Lung (tissue), 12 donors: ENCODE data around the gene TTC7B. TPM values are rescaled to one million over a fixed set of nuclear protein-coding genes. Genes with fewer than 3 reads are reported as not detected.

Experiments used
- ATAC-seq: fragments of 200-7000 bp; cut with Tn5 transposase; one replicate; pipeline ENCODE4 v1.9.1; 2020; ENCODE audit warnings: moderate number of reproducible peaks; ENCODE audit not compliant: insufficient read depth, low FRiP score
- DNase-seq, 3 donors: peaks; one replicate each; pipeline ENCODE4 v3.0.0-alpha.2; 2013 to 2017
- H3K27ac ChIP-seq, 2 donors: one replicate each; pipeline ENCODE4 v1.5.1; 2013; ENCODE audit warnings: mild to moderate bottlenecking in 2 of 2, moderate library complexity in 2 of 2, control low read depth in 1 of 2, inconsistent platforms in 1 of 2, low read depth in 1 of 2, low read length in 1 of 2
- H3K27me3 ChIP-seq, 3 donors: one replicate each; pipeline ENCODE4 v1.5.1; 2013; ENCODE audit warnings: low read length in 2 of 3; ENCODE audit not compliant: control insufficient read depth in 3 of 3, insufficient read depth in 3 of 3
- H3K36me3 ChIP-seq, 4 donors: one replicate each; pipeline ENCODE4 v1.5.1; 2013; ENCODE audit warnings: low read length in 4 of 4, mild to moderate bottlenecking in 1 of 4, moderate library complexity in 1 of 4; ENCODE audit not compliant: control insufficient read depth in 4 of 4, insufficient read depth in 4 of 4
- H3K4me1 ChIP-seq, 5 donors: one replicate each; pipeline ENCODE4 v1.5.1; 2013; ENCODE audit warnings: low read length in 5 of 5, mild to moderate bottlenecking in 2 of 5, moderate library complexity in 1 of 5; ENCODE audit not compliant: control insufficient read depth in 5 of 5, insufficient read depth in 5 of 5
- H3K4me3 ChIP-seq: one replicate; pipeline ENCODE4 v1.5.1; 2013; ENCODE audit warnings: mild to moderate bottlenecking, control low read depth, moderate library complexity
- H3K9ac ChIP-seq, 2 donors: one replicate each; pipeline ENCODE4 v1.5.1; 2013; ENCODE audit warnings: low read length in 2 of 2, control low read depth in 1 of 2; ENCODE audit not compliant: insufficient read depth in 1 of 2
- H3K9me3 ChIP-seq, 4 donors: one replicate each; pipeline ENCODE4 v1.5.1; 2013; ENCODE audit warnings: low read length in 3 of 4, mild to moderate bottlenecking in 1 of 4, moderate library complexity in 1 of 4; ENCODE audit not compliant: control insufficient read depth in 4 of 4, insufficient read depth in 3 of 4
- WGBS, 2 donors: extraction: QIAGEN DNeasy Blood & Tissue Kit; methylation state at CpG; one replicate each; pipeline ENCODE4 v1.1.7; 2013; 5-methylcytosine and 5-hydroxymethylcytosine counted together
- polyA plus RNA-seq, 2 donors: library from polyadenylated mRNA; stranded (reverse); fragments of 200-250 nt; gene quantifications; one replicate each; pipeline ENCODE4 v1.2.1, GENCODE V29; 2013
- total RNA-seq, 2 donors: library from RNA; depleted of rRNA in 1 of 2; stranded (reverse); fragments of >200 nt in 1 of 2; gene quantifications; one replicate each; pipeline ENCODE4 v1.2.1, GENCODE V29; 2014 to 2021
- TF ChIP-seq, protein P1 (sequence below): IDR thresholded peaks from 2 replicates; pipeline ENCODE4 v1.5.1; 2012; ENCODE audit warnings: mild to moderate bottlenecking; ENCODE audit errors: control extremely low read depth, extremely low read depth
- donor health status: control.
- donor health status: control.
- donor health status: Bipolar disorder and iron deficiency.
- donor health status: healthy.
- donor health status: DM: yes; HTN: yes; CAD: no.

The TTC7B gene
- total and polyA plus RNA-seq, 4 donors = 11.0 to 39.6 (median 23.0) TPM

DNA sequence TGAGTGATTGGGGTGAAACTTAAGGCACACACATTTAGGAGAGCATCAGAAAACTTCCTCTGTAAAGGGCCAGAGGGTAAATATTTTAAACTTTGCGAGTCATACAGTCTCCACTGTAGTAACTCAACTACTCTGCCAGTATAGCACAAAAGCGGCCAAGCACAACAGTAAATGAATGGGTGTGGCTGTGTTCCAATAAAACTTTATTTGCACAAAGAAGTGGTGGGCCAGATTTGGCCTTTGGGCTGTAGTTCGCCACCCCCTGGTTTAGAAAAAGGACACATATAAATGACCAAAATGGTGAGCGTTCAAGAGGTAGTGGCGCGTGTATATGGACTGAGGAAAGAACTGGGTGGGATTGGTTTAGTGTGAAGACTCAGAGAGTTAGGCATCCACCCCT is 309.5 kb downstream of the TTC7B start:
- H3K4me3 ChIP-seq = no peak overlapping the region
- H3K9ac ChIP-seq = no peak overlapping the region
- peaks cover 0 to 18% (median 0%) of the 10 kb centered on the region in 5 donors for H3K4me1 ChIP-seq
- TF ChIP-seq, protein P1, sequence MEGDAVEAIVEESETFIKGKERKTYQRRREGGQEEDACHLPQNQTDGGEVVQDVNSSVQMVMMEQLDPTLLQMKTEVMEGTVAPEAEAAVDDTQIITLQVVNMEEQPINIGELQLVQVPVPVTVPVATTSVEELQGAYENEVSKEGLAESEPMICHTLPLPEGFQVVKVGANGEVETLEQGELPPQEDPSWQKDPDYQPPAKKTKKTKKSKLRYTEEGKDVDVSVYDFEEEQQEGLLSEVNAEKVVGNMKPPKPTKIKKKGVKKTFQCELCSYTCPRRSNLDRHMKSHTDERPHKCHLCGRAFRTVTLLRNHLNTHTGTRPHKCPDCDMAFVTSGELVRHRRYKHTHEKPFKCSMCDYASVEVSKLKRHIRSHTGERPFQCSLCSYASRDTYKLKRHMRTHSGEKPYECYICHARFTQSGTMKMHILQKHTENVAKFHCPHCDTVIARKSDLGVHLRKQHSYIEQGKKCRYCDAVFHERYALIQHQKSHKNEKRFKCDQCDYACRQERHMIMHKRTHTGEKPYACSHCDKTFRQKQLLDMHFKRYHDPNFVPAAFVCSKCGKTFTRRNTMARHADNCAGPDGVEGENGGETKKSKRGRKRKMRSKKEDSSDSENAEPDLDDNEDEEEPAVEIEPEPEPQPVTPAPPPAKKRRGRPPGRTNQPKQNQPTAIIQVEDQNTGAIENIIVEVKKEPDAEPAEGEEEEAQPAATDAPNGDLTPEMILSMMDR = no peak
- WGBS, 2 donors = 94 to 98% methylated on average over 6 of the region's 6 CpGs
- no peak for DNase-seq
- no peak for ATAC-seq
- H3K27me3 ChIP-seq = no peaks in the 10 kb centered on the region
- no peak overlapping the region for H3K27ac ChIP-seq
- H3K9me3 ChIP-seq = no peaks in the 10 kb centered on the region
- no peaks in the 10 kb centered on the region for H3K36me3 ChIP-seq

DNA sequence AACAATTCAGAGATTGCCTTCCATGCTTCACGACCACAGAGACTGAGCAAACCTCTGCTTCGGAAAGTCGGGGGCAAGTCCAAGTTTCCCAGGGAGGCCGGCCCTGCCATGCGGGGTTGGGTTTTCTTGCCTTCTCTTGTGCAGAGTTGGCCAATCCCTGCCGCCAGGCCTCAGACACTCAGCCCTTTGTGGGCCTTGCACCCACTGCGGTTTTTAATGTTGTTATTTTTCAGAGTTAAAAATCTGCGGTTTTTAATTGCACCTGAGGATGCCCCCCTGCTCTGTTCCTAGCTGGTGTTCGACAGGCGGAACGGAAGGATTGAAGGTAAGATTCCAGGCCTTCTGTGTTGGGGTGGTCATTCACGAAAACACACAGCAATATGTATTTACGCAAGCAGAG is 310.7 kb downstream of the TTC7B start:
- no peak overlapping the region for H3K9ac ChIP-seq
- H3K36me3 ChIP-seq = no peaks in the 10 kb centered on the region
- H3K9me3 ChIP-seq = no peaks in the 10 kb centered on the region
- WGBS, 2 donors = 92 to 93% methylated on average over 13 of the region's 13 CpGs
- H3K4me3 ChIP-seq = no peak overlapping the region
- no peaks in the 10 kb centered on the region for H3K27me3 ChIP-seq
- ATAC-seq (no peak), DNase-seq (no peak)
- TF ChIP-seq, protein P1 = no peak
- H3K27ac ChIP-seq = no peak overlapping the region
- H3K4me1 ChIP-seq = peaks cover 0 to 11% (median 2%) of the 10 kb centered on the region in 5 donors

DNA sequence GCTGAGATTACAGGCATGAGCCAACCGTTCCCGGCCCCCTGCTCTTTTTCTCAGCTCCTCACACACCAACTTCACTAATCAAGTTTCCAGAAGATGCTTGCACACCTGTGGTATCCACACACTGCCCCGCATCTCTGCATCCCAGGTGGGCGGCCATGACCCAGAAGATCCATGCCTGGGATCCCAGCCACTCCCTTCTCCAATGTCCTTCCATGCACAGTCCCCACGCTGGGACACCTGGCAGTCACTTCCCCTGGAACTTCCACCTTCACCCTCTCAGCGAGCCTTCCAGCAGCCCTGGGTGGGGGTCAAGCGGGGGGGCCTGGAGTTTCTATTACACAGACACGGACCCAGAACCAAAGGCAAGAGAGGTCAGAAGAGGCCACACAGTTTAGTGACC is 311.6 kb downstream of the TTC7B start:
- 94 to 97% methylated on average over 8 of the region's 8 CpGs for WGBS, 2 donors
- TF ChIP-seq, protein P1 = no peak
- H3K4me3 ChIP-seq = no peak overlapping the region
- ATAC-seq = no peak
- no peaks in the 10 kb centered on the region for H3K27me3 ChIP-seq
- H3K36me3 ChIP-seq = no peaks in the 10 kb centered on the region
- peaks cover 0 to 7% (median 0%) of the 10 kb centered on the region in 5 donors for H3K4me1 ChIP-seq
- H3K27ac ChIP-seq = no peak overlapping the region
- H3K9me3 ChIP-seq = no peaks in the 10 kb centered on the region
- H3K9ac ChIP-seq = no peak overlapping the region
- no peak for DNase-seq

DNA sequence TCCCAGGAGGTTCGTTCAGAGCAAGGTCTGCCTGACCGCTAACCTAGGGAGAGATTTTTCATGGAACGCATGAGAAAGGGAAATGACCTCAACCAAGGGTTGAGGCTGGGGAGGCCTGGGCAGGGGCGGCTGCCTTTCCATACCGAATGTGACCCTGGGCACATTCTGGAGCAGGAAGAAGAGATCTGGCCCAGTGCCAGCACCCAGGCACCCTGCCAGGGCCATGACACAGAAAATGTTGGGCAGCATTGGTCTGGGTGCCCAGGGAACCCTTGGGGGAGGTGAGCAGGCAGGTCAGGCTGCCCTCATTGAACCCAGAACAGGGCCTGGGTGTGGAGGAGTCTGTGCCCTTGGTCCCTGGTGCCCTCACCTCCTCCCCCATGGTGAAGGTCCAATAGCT is 312.6 kb downstream of the TTC7B start:
- Histone ChIP-seq H3K27ac (no peak overlapping the region), H3K9ac (no peak overlapping the region), H3K4me3 (no peak overlapping the region), H3K27me3 (no peaks in the 10 kb centered on the region), H3K4me1 (peaks cover 0 to 7% (median 0%) of the 10 kb centered on the region in 5 donors), H3K36me3 (no peaks in the 10 kb centered on the region), H3K9me3 (no peaks in the 10 kb centered on the region)
- WGBS, 2 donors = 54 to 62% methylated on average over 5 of the region's 5 CpGs
- ATAC-seq (no peak), DNase-seq (no peak)
- TF ChIP-seq, protein P1 = no peak
